OCI-LY1 (cell line): Measurements from ENCODE around the gene RAB40C.

ENCODE experiments used
- H2AFZ ChIP-seq: fragments of 200-600 bp; sonication (generic), shearing (Covaris generic); 2 replicates; pipeline ENCODE4 v1.6.0; 2014; ENCODE audit warnings: antibody characterized with exemption, mild to moderate bottlenecking, low read length
- H3F3A ChIP-seq: fragments of 200-600 bp; sonication (generic), shearing (Covaris generic); 2 replicates; pipeline ENCODE4 v1.6.0; 2014; ENCODE audit warnings: mild to moderate bottlenecking, antibody characterized with exemption, low read length, moderate library complexity; ENCODE audit not compliant: insufficient read depth
- H3K27ac ChIP-seq: fragments of 200-600 bp; sonication (generic); 2 replicates; pipeline ENCODE4 v1.5.1; 2014; ENCODE audit warnings: low read length, mixed run types, mild to moderate bottlenecking, low read depth; ENCODE audit not compliant: poor library complexity, severe bottlenecking
- H3K27me3 ChIP-seq: fragments of 200-600 bp; sonication (generic); 2 replicates; pipeline ENCODE4 v1.6.0; 2014; ENCODE audit warnings: antibody characterized with exemption, mild to moderate bottlenecking, low read length, moderate library complexity; ENCODE audit not compliant: insufficient read depth
- H3K36me3 ChIP-seq: fragments of 200-600 bp; sonication (generic); 2 replicates; pipeline ENCODE4 v1.6.1; 2014; ENCODE audit warnings: mild to moderate bottlenecking, antibody characterized with exemption, low read length, moderate library complexity, mixed read lengths; ENCODE audit not compliant: insufficient read depth
- H3K4me1 ChIP-seq: fragments of 200-600 bp; sonication (generic); 2 replicates; pipeline ENCODE4 v1.5.1; 2014; ENCODE audit warnings: mild to moderate bottlenecking, low read length, moderate library complexity; ENCODE audit not compliant: insufficient read depth, severe bottlenecking
- H3K4me2 ChIP-seq: fragments of 200-600 bp; sonication (generic), shearing (Covaris generic); 2 replicates; pipeline ENCODE4 v1.6.1; 2014; ENCODE audit warnings: low read length
- H3K4me3 ChIP-seq: fragments of 200-600 bp; sonication (generic); 2 replicates; pipeline ENCODE4 v1.5.1; 2014; ENCODE audit warnings: low read length, low read depth, mild to moderate bottlenecking, mixed read lengths; ENCODE audit not compliant: poor library complexity, severe bottlenecking
- H3K79me2 ChIP-seq: fragments of 200-600 bp; shearing (Covaris generic); 2 replicates; pipeline ENCODE4 v1.6.1; 2016; ENCODE audit warnings: mixed run types, low read length, mixed read lengths; ENCODE audit not compliant: insufficient read depth
- H3K9ac ChIP-seq: fragments of 200-600 bp; sonication (generic), shearing (Covaris generic); 2 replicates; pipeline ENCODE4 v1.6.1; 2014; ENCODE audit warnings: mild to moderate bottlenecking, low read length, mixed read lengths
- H3K9me2 ChIP-seq: fragments of 200-600 bp; sonication (generic), shearing (Covaris generic); 2 replicates; pipeline ENCODE4 v1.6.1; 2014; ENCODE audit warnings: low read depth, mild to moderate bottlenecking, low read length, mixed read lengths
- H3K9me3 ChIP-seq: fragments of 200-600 bp; shearing (Covaris generic); 2 replicates; pipeline ENCODE4 v1.6.1; 2014; ENCODE audit warnings: low read length, mixed read lengths
- H4K20me1 ChIP-seq: fragments of 200-600 bp; sonication (generic), shearing (Covaris generic); 2 replicates; pipeline ENCODE4 v1.6.0; 2016; ENCODE audit warnings: mild to moderate bottlenecking, low read length; ENCODE audit not compliant: insufficient read depth
- EZH2 ChIP-seq: fragments of 200-600 bp; sonication (generic), shearing (Covaris generic); IDR thresholded peaks from 2 replicates; pipeline ENCODE4 v1.8.0; 2017; ENCODE audit warnings: borderline replicate concordance, mixed run types, mild to moderate bottlenecking, antibody characterized with exemption, low read length, moderate library complexity, mixed read lengths
- TF ChIP-seq, protein P1 (sequence below): fragments of 200-600 bp; sonication (generic), shearing (Covaris generic); IDR thresholded peaks from 2 replicates; pipeline ENCODE4 v1.5.1; 2017; ENCODE audit warnings: mild to moderate bottlenecking, antibody characterized with exemption, low read length, moderate library complexity, mixed read lengths

RAB40C gene

GRCh38 chr16:677316-678190 is 87.7 kb downstream of the RAB40C start:
- peaks cover 37% of the 10 kb centered on the region for H3K36me3 ChIP-seq
- no peaks in the 10 kb centered on the region for H3K9me2 ChIP-seq
- no peaks in the 10 kb centered on the region for H3F3A ChIP-seq
- H3K4me2 ChIP-seq = peak overlapping the region; percentile 18; the same call in 1 of the 2 replicates
- H3K9me3 ChIP-seq = no peaks in the 10 kb centered on the region
- no peak overlapping the region for H3K9ac ChIP-seq
- peaks cover 33% of the 10 kb centered on the region for H3K4me1 ChIP-seq
- H3K79me2 ChIP-seq = 0 out of 2 replicates have a peak, but pooled peaks cover 8% of the 10 kb centered on the region
- H3K4me3 ChIP-seq = no peak overlapping the region
- H3K27me3 ChIP-seq = no peaks in the 10 kb centered on the region
- no peak for TF ChIP-seq EZH2
- TF ChIP-seq, protein P1, sequence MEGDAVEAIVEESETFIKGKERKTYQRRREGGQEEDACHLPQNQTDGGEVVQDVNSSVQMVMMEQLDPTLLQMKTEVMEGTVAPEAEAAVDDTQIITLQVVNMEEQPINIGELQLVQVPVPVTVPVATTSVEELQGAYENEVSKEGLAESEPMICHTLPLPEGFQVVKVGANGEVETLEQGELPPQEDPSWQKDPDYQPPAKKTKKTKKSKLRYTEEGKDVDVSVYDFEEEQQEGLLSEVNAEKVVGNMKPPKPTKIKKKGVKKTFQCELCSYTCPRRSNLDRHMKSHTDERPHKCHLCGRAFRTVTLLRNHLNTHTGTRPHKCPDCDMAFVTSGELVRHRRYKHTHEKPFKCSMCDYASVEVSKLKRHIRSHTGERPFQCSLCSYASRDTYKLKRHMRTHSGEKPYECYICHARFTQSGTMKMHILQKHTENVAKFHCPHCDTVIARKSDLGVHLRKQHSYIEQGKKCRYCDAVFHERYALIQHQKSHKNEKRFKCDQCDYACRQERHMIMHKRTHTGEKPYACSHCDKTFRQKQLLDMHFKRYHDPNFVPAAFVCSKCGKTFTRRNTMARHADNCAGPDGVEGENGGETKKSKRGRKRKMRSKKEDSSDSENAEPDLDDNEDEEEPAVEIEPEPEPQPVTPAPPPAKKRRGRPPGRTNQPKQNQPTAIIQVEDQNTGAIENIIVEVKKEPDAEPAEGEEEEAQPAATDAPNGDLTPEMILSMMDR = no peak
- no peaks in the 10 kb centered on the region for H4K20me1 ChIP-seq
- no peak overlapping the region for H3K27ac ChIP-seq
- H2AFZ ChIP-seq = no peak overlapping the region

GRCh38 chr16:678209-678857 is 88.5 kb downstream of the RAB40C start:
- TF ChIP-seq, protein P1 = no peak
- TF ChIP-seq EZH2 = no peak
- Histone ChIP-seq H3K4me3 (no peak overlapping the region), H3K27ac (peak overlapping the region; percentile 27), H3F3A (no peaks in the 10 kb centered on the region), H2AFZ (no peak overlapping the region), H3K9ac (no peak overlapping the region), H3K27me3 (no peaks in the 10 kb centered on the region), H4K20me1 (no peaks in the 10 kb centered on the region), H3K9me3 (no peaks in the 10 kb centered on the region), H3K4me2 (no peak overlapping the region), H3K4me1 (peaks cover 41% of the 10 kb centered on the region), H3K36me3 (peaks cover 37% of the 10 kb centered on the region), H3K9me2 (no peaks in the 10 kb centered on the region), H3K79me2 (0 out of 2 replicates have a peak, but pooled peaks cover 8% of the 10 kb centered on the region)
